ENCODE results near the gene TOR1A.

Gene TOR1A

GRCh38 chr9:129775448-129775798 lies 48.5 kb downstream of the TOR1A start:
- TF ChIP-seq CTCF (conservative IDR thresholded peaks at IDR 0.05; ENCODE audit: low read length): no peak
- DNase-seq (ENCODE audit: low read depth): no peak
- no peak overlapping the region for H3K4me3 ChIP-seq (ENCODE audit: low read length)

GRCh38 chr9:129774791-129775447 lies 49.0 kb downstream of the TOR1A start:
- H3K4me3 ChIP-seq (ENCODE audit: low read length): no peak overlapping the region
- no peak for TF ChIP-seq CTCF (conservative IDR thresholded peaks at IDR 0.05; ENCODE audit: low read length)
- DNase-seq (ENCODE audit: low read depth): no peak

- TF ChIP-seq CTCF (conservative IDR thresholded peaks at IDR 0.05; ENCODE audit: low read length): no peak
- no peak overlapping the region for H3K4me3 ChIP-seq (ENCODE audit: low read length)
- DNase-seq (ENCODE audit: low read depth): peak; percentile 75
Observed at GRCh38 chr9:129773262-129774048, 50.5 kb downstream of the TOR1A start.

GRCh38 chr9:129770741-129771140 lies 53.2 kb downstream of the TOR1A start:
- no peak for TF ChIP-seq CTCF (conservative IDR thresholded peaks at IDR 0.05; ENCODE audit: low read length)
- DNase-seq (ENCODE audit: low read depth): no peak
- H3K4me3 ChIP-seq (ENCODE audit: low read length): no peak overlapping the region

- no peak for TF ChIP-seq CTCF (conservative IDR thresholded peaks at IDR 0.05; ENCODE audit: low read length)
- H3K4me3 ChIP-seq (ENCODE audit: low read length): no peak overlapping the region
- DNase-seq (ENCODE audit: low read depth): no peak
Observed at GRCh38 chr9:129769669-129770068, 54.3 kb downstream of the TOR1A start.

- DNase-seq (ENCODE audit: low read depth): no peak
- no peak for TF ChIP-seq CTCF (conservative IDR thresholded peaks at IDR 0.05; ENCODE audit: low read length)
- H3K4me3 ChIP-seq (ENCODE audit: low read length): no peak overlapping the region
Observed at GRCh38 chr9:129768486-129768885, 55.5 kb downstream of the TOR1A start.

GRCh38 chr9:129765764-129766317 lies 58.1 kb downstream of the TOR1A start:
- no peak for DNase-seq (ENCODE audit: low read depth)
- H3K4me3 ChIP-seq (ENCODE audit: low read length): no peak overlapping the region
- TF ChIP-seq CTCF (conservative IDR thresholded peaks at IDR 0.05; ENCODE audit: low read length): no peak
